Activated effector memory CD4-positive, alpha-beta T cell treated with Interleukin-2 at 50 U/mL for 16 hours (primary cell): ENCODE data around the gene SLIT3.

ENCODE experiments used
- DNase-seq: peaks from one replicate; pipeline ENCODE4 v3.0.0-alpha.2; 2020

SLIT3 gene

GRCh38 chr5:168844016-168844921, 456.7 kb downstream of the SLIT3 start:
- no peak for DNase-seq

- DNase-seq, result no peak
These were observed 457.5 kb downstream of the SLIT3 start for GRCh38 chr5:168843277-168844015.

GRCh38 chr5:168842571-168843205, 458.3 kb downstream of the SLIT3 start:
- DNase-seq, result no peak

- DNase-seq, result no peak
These were observed 463.1 kb downstream of the SLIT3 start for GRCh38 chr5:168837852-168838251.

GRCh38 chr5:168836603-168837231, 464.2 kb downstream of the SLIT3 start:
- DNase-seq, result no peak

GRCh38 chr5:168833936-168834335, 467.0 kb downstream of the SLIT3 start:
- no peak for DNase-seq

- no peak for DNase-seq
These were observed 467.6 kb downstream of the SLIT3 start for GRCh38 chr5:168833383-168833782.

GRCh38 chr5:168832308-168832707, 468.6 kb downstream of the SLIT3 start:
- no peak for DNase-seq

GRCh38 chr5:168831383-168831782, 469.6 kb downstream of the SLIT3 start:
- DNase-seq, result no peak

- no peak for DNase-seq
These were observed 470.1 kb downstream of the SLIT3 start for GRCh38 chr5:168830833-168831232.

GRCh38 chr5:168829922-168830417, 471.0 kb downstream of the SLIT3 start:
- DNase-seq, result no peak

GRCh38 chr5:168829044-168829443, 471.9 kb downstream of the SLIT3 start:
- no peak for DNase-seq

GRCh38 chr5:168827636-168828035, 473.3 kb downstream of the SLIT3 start:
- DNase-seq, result no peak

GRCh38 chr5:168826246-168826725, 474.7 kb downstream of the SLIT3 start:
- DNase-seq, result no peak

GRCh38 chr5:168822745-168823281, 478.1 kb downstream of the SLIT3 start:
- DNase-seq, result no peak

- no peak for DNase-seq
These were observed 478.6 kb downstream of the SLIT3 start for GRCh38 chr5:168822248-168822744.

- no peak for DNase-seq
These were observed 480.1 kb downstream of the SLIT3 start for GRCh38 chr5:168820874-168821273.

GRCh38 chr5:168819004-168819621, 481.8 kb downstream of the SLIT3 start:
- DNase-seq, result no peak

GRCh38 chr5:168818558-168818957, 482.4 kb downstream of the SLIT3 start:
- DNase-seq, result no peak

GRCh38 chr5:168817591-168817990, 483.3 kb downstream of the SLIT3 start:
- no peak for DNase-seq

- DNase-seq, result no peak
These were observed 484.3 kb downstream of the SLIT3 start for GRCh38 chr5:168816661-168817060.
